ENCODE data around the gene DACT3. TPM values are rescaled to one million over a fixed set of nuclear protein-coding genes. Genes with fewer than 3 reads are reported as not detected.

Gene DACT3
- total and polyA plus RNA-seq, 2 of the 4 experiments (the other 2 are of a cell fraction) = 1.6 to 4.9 TPM

GRCh38 chr19:46678110-46678732 lies 17.2 kb upstream of the DACT3 start:
- H2BK120ac ChIP-seq (ENCODE audit: low read depth, low read length) = no peak overlapping the region
- no peak overlapping the region for H3K56ac ChIP-seq (ENCODE audit: extremely low read depth, insufficient read depth, low read length)
- H3K4ac ChIP-seq (ENCODE audit: low read depth, low read length) = no peak overlapping the region
- no peak overlapping the region for H2BK20ac ChIP-seq (ENCODE audit: low read depth, low read length)
- no peaks in the 10 kb centered on the region for H3K27me3 ChIP-seq (ENCODE audit: control insufficient read depth, insufficient read depth, low read length)
- peaks cover 12% of the 10 kb centered on the region for H3K9me1 ChIP-seq (ENCODE audit: insufficient read depth, low read length)
- H3K18ac ChIP-seq (ENCODE audit: low read depth, low read length) = no peak overlapping the region
- no TSS peak for BruUV-seq (replicated peaks)
- peak overlapping the region; percentile 32 for H2AFZ ChIP-seq (replicated peaks; ENCODE audit: low read length, poor library complexity)
- intact Hi-C loops (cut with micrococcal nuclease) (no loop called here), dilution Hi-C loops (cut with HindIII; ENCODE audit: low sequenced_read_pairs, unreplicated experiment) (no loop called here), in situ Hi-C loops (cut with MboI; ENCODE audit: low sequenced_read_pairs) (no loop called here)
- peaks cover 0 to 15% of the 10 kb centered on the region in 2 experiments; a peak in 2 of 4 replicates for H3K79me1 ChIP-seq (ENCODE audit: low read depth in 1 of 2, low read length in 2 of 2)
- no peak overlapping the region for H4K8ac ChIP-seq (ENCODE audit: low read depth in 2 of 2, low read length in 2 of 2)
- ChIA-PET CTCF (no interaction called here), POLR2A (ENCODE audit: unreplicated experiment) (no interaction called here)
- peaks cover 65% of the 10 kb centered on the region for H3K36me3 ChIP-seq (ENCODE audit: control insufficient read depth, insufficient read depth, low read length)
- no peak overlapping the region for H3K4me3 ChIP-seq (ENCODE audit: insufficient read depth, low read depth, low read length)
- no peak overlapping the region for H4K91ac ChIP-seq (ENCODE audit: insufficient read depth, low read depth, low read length)
- H3K4me1 ChIP-seq (ENCODE audit: control insufficient read depth, insufficient read depth, low read length) = no peaks in the 10 kb centered on the region
- H3K23ac ChIP-seq (ENCODE audit: low read depth, low read length) = no peak overlapping the region
- no peak overlapping the region for H2AK9ac ChIP-seq (replicated peaks; ENCODE audit: low read depth, low read length, poor library complexity)
- H4K5ac ChIP-seq (ENCODE audit: low read depth, low read length) = no peak overlapping the region
- WGBS, 2 experiments (ENCODE audit: extremely low coverage in 2 of 2, insufficient read length in 1 of 2) = 91% methylated on average over 14 of the region's 26 CpGs; no CpG with 5 or more reads in 1 of the 2 experiments
- H3K9ac ChIP-seq (ENCODE audit: low read depth, low read length) = no peak overlapping the region
- no peak overlapping the region for H2BK5ac ChIP-seq (ENCODE audit: low read depth, low read length, poor library complexity, severe bottlenecking)
- DNase-seq (no peak), ATAC-seq (ENCODE audit: low read depth) (peak; percentile 62; the same call in 1 of the 2 replicates)
- no peaks in the 10 kb centered on the region; the same call in none of the 2 replicates for H4K20me1 ChIP-seq (ENCODE audit: insufficient read depth, low read length)
- no peak overlapping the region for H3K27ac ChIP-seq (ENCODE audit: insufficient read depth, low read length)
- H3K14ac ChIP-seq (replicated peaks; ENCODE audit: low read depth, low read length) = no peak overlapping the region
- no peak overlapping the region for H2AK5ac ChIP-seq (ENCODE audit: low read depth, low read length)
- H3K4me2 ChIP-seq (ENCODE audit: low read depth, low read length) = no peak overlapping the region
- no peaks in the 10 kb centered on the region for H3K9me3 ChIP-seq (ENCODE audit: control insufficient read depth, insufficient read depth, low read length)
- H2BK15ac ChIP-seq (ENCODE audit: low read depth, low read length) = no peak overlapping the region
- no peak for TF ChIP-seq MAFK (IDR thresholded peaks at IDR 0.05; ENCODE audit: low read depth, low read length)
- no peak for TF ChIP-seq FOS (IDR thresholded peaks at IDR 0.05; ENCODE audit: low read depth, low read length)
- TF ChIP-seq CEBPB (IDR thresholded peaks at IDR 0.05; ENCODE audit: low read depth, low read length) = no peak
- TF ChIP-seq MAZ (IDR thresholded peaks at IDR 0.05; ENCODE audit: borderline replicate concordance, low read depth, low read length) = no peak
- no peak for TF ChIP-seq NFE2L2 (IDR thresholded peaks at IDR 0.05; ENCODE audit: low read depth, low read length)
- TF ChIP-seq MXI1 (IDR thresholded peaks at IDR 0.05; ENCODE audit: borderline replicate concordance, low read depth, low read length) = no peak
- TF ChIP-seq CTCF (conservative IDR thresholded peaks at IDR 0.05; ENCODE audit: low read depth, low read length) = no peak
- no peak for TF ChIP-seq ELK1 (IDR thresholded peaks at IDR 0.05; ENCODE audit: borderline replicate concordance, low read depth, low read length)
- no peak for TF ChIP-seq RCOR1 (IDR thresholded peaks at IDR 0.05; ENCODE audit: insufficient replicate concordance, low read length)
- TF ChIP-seq POLR2A (IDR thresholded peaks at IDR 0.05; ENCODE audit: low read depth, low read length) = no peak
- TF ChIP-seq BHLHE40 (IDR thresholded peaks at IDR 0.05; ENCODE audit: low read depth, low read length) = no peak
- TF ChIP-seq USF2 (IDR thresholded peaks at IDR 0.05; ENCODE audit: low read depth, low read length) = no peak
- TF ChIP-seq RFX5 (IDR thresholded peaks at IDR 0.05; ENCODE audit: low read depth, low read length) = no peak
